T47D (cell line): ENCODE measurements around the gene KCNH6.

Source experiments
- DNase-seq, 2 experiments: peaks; one replicate each; pipeline versions ENCODE4 v3.0.0 to v3.0.0-alpha.2; 2011 to 2012; ENCODE audit warnings: low read depth in 1 of 2, low spot score in 1 of 2
- JUND ChIP-seq: IDR thresholded peaks from 2 replicates; pipeline ENCODE4 v1.6.1; 2012; ENCODE audit warnings: low read depth
- in situ Hi-C: cut with HindIII; loops from 2 replicates; pipeline ENCODE4 v1.10.0; 2016; ENCODE audit warnings: low sequenced_read_pairs, low pct_unique_long_range_greater_than_20kb

Gene KCNH6

DNA sequence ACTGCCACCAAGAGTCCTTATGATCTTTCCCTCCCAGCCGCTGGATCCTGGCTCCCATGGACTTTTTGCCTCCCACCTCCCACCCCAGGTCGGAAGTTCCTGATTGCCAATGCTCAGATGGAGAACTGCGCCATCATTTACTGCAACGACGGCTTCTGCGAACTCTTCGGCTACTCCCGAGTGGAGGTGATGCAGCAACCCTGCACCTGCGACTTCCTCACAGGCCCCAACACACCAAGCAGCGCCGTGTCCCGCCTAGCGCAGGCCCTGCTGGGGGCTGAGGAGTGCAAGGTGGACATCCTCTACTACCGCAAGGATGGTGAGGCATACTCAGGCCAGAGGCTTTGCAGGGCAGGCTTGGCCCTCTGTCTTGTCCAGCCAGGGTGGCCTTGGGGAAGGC is 893 bp downstream of the KCNH6 start:
- DNase-seq, result no peak
- no peak for TF ChIP-seq JUND
- in situ Hi-C loops, result no loop called here

DNA sequence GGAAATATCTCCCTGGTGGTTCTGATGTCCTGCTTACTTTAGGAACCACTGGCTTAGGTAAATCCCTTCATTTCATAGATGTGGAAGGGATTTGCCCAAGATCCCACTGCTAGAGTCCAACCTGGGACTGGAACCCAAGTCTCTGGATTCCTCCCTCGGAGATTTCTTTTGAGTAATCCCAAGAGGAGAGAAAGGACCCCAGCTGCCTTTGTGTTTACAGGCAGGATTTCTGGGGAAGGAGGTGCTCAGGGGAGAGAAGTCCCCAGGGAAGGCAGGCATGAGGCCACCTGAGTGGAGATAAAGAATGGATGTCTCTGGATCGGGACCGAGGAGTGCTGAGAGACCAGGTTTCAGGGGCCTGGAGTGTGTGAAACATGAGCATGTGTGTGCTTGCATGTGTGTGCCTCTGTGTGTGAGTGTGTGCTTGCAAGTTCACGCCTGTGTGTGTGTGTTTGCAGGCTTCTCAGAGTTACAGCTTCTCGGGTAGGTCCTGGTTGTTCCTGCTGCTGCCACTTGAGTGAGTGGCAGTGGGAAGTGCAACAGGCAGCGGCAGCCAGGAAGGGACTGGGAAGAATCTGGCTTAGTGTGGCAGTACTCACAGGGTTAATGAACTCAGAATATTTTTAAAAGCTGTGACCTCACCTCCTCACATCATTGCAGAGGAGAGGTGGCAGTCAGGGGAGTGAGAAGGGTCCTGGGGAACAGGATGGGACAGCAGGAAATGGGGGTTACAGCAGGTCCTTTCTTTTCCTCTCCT is 2.2 kb downstream of the KCNH6 start:
- in situ Hi-C loops, result no loop called here
- no peak for TF ChIP-seq JUND
- DNase-seq, result peak in 1 of 2 experiments; percentile 39

- in situ Hi-C loops, result no loop called here
- no peak for DNase-seq
These were observed 3.7 kb downstream of the KCNH6 start for GRCh38 chr17:63526861-63527260.

DNA sequence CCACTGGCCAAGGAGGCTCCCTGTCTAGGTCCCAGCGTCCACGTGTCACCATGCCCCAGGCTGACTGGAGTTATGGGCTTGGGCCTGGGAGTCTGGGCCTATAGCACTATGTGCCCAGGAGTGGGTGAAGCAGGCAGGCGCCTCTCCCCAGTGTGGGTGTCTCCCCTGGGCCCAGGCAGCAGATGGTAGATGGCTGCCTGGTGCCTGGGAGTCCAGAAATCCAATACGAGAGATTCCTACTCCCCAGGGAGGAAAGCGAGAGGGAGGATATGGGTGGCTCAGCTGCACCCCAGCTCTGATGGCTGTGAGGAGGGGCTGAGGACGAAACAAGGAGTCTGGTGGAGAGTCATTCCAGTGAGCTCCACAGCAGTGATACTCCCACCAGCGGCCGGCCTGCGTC is 5.0 kb downstream of the KCNH6 start:
- TF ChIP-seq JUND, result no peak
- no peak for DNase-seq
- in situ Hi-C loops, result no loop called here

More at GRCh38 chr17:63526861-63527260, 3.7 kb downstream of the KCNH6 start:
- TF ChIP-seq JUND, result no peak

DNA sequence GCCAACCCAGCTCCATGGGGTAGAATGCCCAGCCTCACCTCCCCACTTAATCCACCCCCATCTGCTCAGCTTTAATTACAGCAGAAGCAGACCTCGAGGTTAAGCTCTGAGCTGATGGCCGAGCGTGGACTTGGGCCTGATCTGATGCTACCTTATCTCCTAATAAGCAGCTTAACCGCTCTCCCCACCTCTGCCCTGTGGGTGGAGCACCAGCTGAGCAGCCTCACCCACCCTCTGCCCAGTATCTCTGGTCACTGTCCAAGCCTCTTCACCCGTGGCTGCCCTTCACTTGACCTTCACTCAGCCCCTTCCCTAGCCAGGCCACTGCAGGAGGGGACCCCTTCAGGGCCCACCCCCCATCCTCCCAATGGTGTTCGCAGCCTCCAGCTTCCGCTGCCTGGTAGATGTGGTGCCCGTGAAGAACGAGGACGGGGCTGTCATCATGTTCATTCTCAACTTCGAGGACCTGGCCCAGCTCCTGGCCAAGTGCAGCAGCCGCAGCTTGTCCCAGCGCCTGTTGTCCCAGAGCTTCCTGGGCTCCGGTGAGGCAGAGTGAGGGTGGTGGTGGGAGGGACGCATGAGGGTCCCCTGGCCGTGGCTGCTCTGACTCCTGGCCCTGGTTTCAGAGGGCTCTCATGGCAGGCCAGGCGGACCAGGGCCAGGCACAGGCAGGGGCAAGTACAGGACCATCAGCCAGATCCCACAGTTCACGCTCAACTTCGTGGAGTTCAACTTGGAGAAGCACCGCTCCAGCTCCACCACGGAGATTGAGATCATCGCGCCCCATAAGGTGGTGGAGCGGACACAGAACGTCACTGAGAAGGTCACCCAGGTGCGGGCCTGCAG is 6.8 kb downstream of the KCNH6 start:
- DNase-seq, result no peak
- TF ChIP-seq JUND, result no peak
- in situ Hi-C loops, result no loop called here

GRCh38 chr17:63530557-63531021 is 7.4 kb downstream of the KCNH6 start:
- DNase-seq, result no peak
- in situ Hi-C loops, result no loop called here
- no peak for TF ChIP-seq JUND

- in situ Hi-C loops, result no loop called here
- TF ChIP-seq JUND, result no peak
- no peak for DNase-seq
These were observed 8.1 kb downstream of the KCNH6 start for GRCh38 chr17:63531022-63531965.

DNA sequence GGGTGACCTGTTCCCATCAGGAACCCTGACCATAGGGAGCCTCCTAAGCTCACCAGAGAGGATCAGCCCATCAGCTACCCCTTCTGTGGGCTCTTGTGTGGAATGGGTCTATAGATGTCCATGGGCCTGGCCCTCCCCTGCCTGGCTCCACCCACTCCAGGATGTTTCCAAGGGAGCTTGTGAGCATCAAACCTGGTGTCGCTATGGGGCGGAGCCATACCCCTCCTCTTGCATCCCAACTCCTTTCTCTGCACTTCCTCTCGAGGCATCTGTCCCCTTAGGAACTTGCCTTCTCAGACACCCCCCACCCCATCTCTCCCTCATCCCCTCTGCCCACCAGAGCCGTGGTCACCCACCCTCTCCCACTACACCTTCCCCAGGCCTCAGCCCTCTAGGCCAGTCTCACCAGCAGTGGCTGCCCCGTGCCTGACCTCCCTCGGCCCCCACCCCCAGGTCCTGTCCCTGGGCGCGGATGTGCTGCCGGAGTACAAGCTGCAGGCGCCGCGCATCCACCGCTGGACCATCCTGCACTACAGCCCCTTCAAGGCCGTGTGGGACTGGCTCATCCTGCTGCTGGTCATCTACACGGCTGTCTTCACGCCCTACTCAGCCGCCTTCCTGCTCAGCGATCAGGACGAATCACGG is 10.4 kb downstream of the KCNH6 start:
- in situ Hi-C loops, result no loop called here
- TF ChIP-seq JUND, result no peak
- no peak for DNase-seq

- no peak for DNase-seq
- TF ChIP-seq JUND, result no peak
- in situ Hi-C loops, result no loop called here
These were observed 11.0 kb downstream of the KCNH6 start for GRCh38 chr17:63534078-63534570.

GRCh38 chr17:63534816-63535455 is 11.8 kb downstream of the KCNH6 start:
- TF ChIP-seq JUND, result no peak
- in situ Hi-C loops, result no loop called here
- no peak for DNase-seq

- DNase-seq, result no peak
- in situ Hi-C loops, result no loop called here
- TF ChIP-seq JUND, result no peak
These were observed 12.5 kb downstream of the KCNH6 start for GRCh38 chr17:63535640-63536039.
